Large intestine (tissue), 12 donors: ENCODE results near the gene DAG1. TPM values are rescaled to one million over a fixed set of nuclear protein-coding genes. Genes with fewer than 3 reads are reported as not detected.

Source experiments
- DNase-seq, 2 donors: peaks; one replicate each; pipeline versions ENCODE4 v3.0.0 to v3.0.0-alpha.2; 2013
- H3K27ac ChIP-seq: one replicate; pipeline ENCODE4 v1.5.1; 2013; ENCODE audit warnings: low read length
- H3K27me3 ChIP-seq: 2 replicates; pipeline ENCODE4 v1.6.1; 2013; ENCODE audit warnings: low read length; ENCODE audit not compliant: control insufficient read depth, insufficient read depth
- H3K36me3 ChIP-seq: 2 replicates; pipeline ENCODE4 v1.6.1; 2013; ENCODE audit warnings: low read length; ENCODE audit not compliant: control insufficient read depth, insufficient read depth
- H3K4me1 ChIP-seq: one replicate; pipeline ENCODE4 v1.6.1; 2013; ENCODE audit warnings: low read length; ENCODE audit not compliant: control insufficient read depth, insufficient read depth
- H3K4me3 ChIP-seq: one replicate; pipeline ENCODE4 v1.5.1; 2013; ENCODE audit warnings: low read length
- H3K9me3 ChIP-seq: one replicate; pipeline ENCODE4 v1.6.1; 2013; ENCODE audit warnings: mild to moderate bottlenecking, low read depth, low read length, moderate library complexity; ENCODE audit not compliant: control insufficient read depth
- WGBS: methylation state at CpG from one replicate; pipeline ENCODE4 v1.1.5; 2013; ENCODE audit warnings: low lambda C conversion rate; ENCODE audit not compliant: insufficient coverage; 5-methylcytosine and 5-hydroxymethylcytosine counted together
- long read RNA-seq, 11 donors: transcript quantifications; one replicate each; lab custom pipeline, GENCODE V29; 2026
- polyA plus RNA-seq: library from polyadenylated mRNA; unstranded; fragments of 120-200 nt; gene quantifications from one replicate; pipeline ENCODE4 v1.2.1, GENCODE V29; 2013

DAG1 gene
- 41.7 TPM for polyA plus RNA-seq
- long read RNA-seq, donor 1, full-length matches to known transcripts, result 4 of 4 reads
- long read RNA-seq, donor 1, partial matches to known transcripts, result 0 of 4 reads
- long read RNA-seq, donor 1, other reads (novel, unspliced or antisense), result 0 of 4 reads
- long read RNA-seq, donor 2, full-length matches to known transcripts, result 15 of 15 reads
- long read RNA-seq, donor 2, partial matches to known transcripts, result 0 of 15 reads
- long read RNA-seq, donor 2, other reads (novel, unspliced or antisense), result 0 of 15 reads
- long read RNA-seq, donor 3, result 0 reads
- long read RNA-seq, donor 4, full-length matches to known transcripts, result 2 of 2 reads
- long read RNA-seq, donor 4, partial matches to known transcripts, result 0 of 2 reads
- long read RNA-seq, donor 4, other reads (novel, unspliced or antisense), result 0 of 2 reads
- long read RNA-seq, donor 5, full-length matches to known transcripts, result 7 of 7 reads
- long read RNA-seq, donor 5, partial matches to known transcripts, result 0 of 7 reads
- long read RNA-seq, donor 5, other reads (novel, unspliced or antisense), result 0 of 7 reads
- long read RNA-seq, donor 6, full-length matches to known transcripts, result 9 of 9 reads
- long read RNA-seq, donor 6, partial matches to known transcripts, result 0 of 9 reads
- long read RNA-seq, donor 6, other reads (novel, unspliced or antisense), result 0 of 9 reads
- long read RNA-seq, donor 7, full-length matches to known transcripts, result 7 of 7 reads
- long read RNA-seq, donor 7, partial matches to known transcripts, result 0 of 7 reads
- long read RNA-seq, donor 7, other reads (novel, unspliced or antisense), result 0 of 7 reads
- long read RNA-seq, donor 8, full-length matches to known transcripts, result 10 of 39 reads
- long read RNA-seq, donor 8, partial matches to known transcripts, result 29 of 39 reads
- long read RNA-seq, donor 8, other reads (novel, unspliced or antisense), result 0 of 39 reads
- long read RNA-seq, donor 9, full-length matches to known transcripts, result 3 of 3 reads
- long read RNA-seq, donor 9, partial matches to known transcripts, result 0 of 3 reads
- long read RNA-seq, donor 9, other reads (novel, unspliced or antisense), result 0 of 3 reads
- long read RNA-seq, donor 10, full-length matches to known transcripts, result 16 of 16 reads
- long read RNA-seq, donor 10, partial matches to known transcripts, result 0 of 16 reads
- long read RNA-seq, donor 10, other reads (novel, unspliced or antisense), result 0 of 16 reads
- long read RNA-seq, donor 11, full-length matches to known transcripts, result 11 of 11 reads
- long read RNA-seq, donor 11, partial matches to known transcripts, result 0 of 11 reads
- long read RNA-seq, donor 11, other reads (novel, unspliced or antisense), result 0 of 11 reads

DNA sequence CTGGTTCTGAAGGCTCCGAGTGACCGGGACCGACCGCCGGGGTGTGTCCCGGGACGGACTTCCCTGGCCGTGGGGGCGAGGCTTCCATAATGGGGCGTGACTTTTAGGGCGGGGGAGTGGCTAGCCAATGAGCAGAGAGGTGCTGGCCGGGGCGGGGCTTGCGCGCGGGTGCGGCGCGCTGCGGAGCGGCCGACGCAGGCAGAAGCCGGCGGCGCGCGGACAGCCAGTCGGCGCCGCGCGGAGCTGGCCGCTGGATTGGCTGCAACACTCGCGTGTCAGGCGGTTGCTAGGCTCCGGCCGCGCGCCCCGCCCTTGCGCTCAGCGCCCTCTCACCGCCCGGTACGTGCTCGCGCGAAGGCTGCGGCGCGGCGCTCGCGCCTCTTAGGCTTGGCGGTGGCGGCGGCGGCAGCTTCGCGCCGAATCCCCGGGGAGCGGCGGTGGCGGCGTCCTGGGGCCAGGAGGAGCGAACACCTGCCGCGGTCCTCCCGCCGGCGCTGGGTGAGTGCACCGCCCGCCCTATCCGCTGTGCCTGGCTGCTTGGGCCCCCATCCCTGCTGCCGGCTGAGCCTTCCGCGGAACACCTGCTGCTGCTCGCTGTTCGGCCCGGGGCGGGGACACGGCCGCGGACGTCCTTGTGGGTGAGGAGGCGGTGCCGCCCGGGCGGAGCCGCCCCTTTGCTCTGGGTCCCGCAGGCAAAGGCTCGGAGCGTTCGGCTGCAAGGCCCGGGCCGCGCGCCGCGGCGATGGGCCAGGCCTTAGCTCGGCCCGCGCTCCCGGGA lies at the start of gene DAG1:
Gene DAG1 (plus strand): TSS at position 332 of the 778 bp plus-strand sequence. CDS start 40,268 bp downstream, outside the sequence.
- Histone ChIP-seq H3K27ac (peak within 1 kb of the TSS; percentile 95), H3K4me1 (peaks cover 23% of the 10 kb centered on the region), H3K4me3 (peak within 1 kb of the TSS; percentile 83), H3K36me3 (no peaks in the 10 kb centered on the region), H3K27me3 (no peaks in the 10 kb centered on the region), H3K9me3 (no peaks in the 10 kb centered on the region)
- peak; percentile 98 to 99 for DNase-seq
- no CpG with 5 or more reads among the region's 108 CpGs for WGBS

- Histone ChIP-seq H3K4me1 (peaks cover 17% of the 10 kb centered on the region), H3K4me3 (peak overlapping the region; percentile 52), H3K27me3 (no peaks in the 10 kb centered on the region), H3K9me3 (no peaks in the 10 kb centered on the region), H3K36me3 (peaks cover 30% of the 10 kb centered on the region), H3K27ac (peak overlapping the region; percentile 67)
- no CpG with 5 or more reads among the region's 14 CpGs for WGBS
- no peak for DNase-seq
These were observed 48.1 kb upstream of the DAG1 start for GRCh38 chr3:49421890-49422378.

DNA sequence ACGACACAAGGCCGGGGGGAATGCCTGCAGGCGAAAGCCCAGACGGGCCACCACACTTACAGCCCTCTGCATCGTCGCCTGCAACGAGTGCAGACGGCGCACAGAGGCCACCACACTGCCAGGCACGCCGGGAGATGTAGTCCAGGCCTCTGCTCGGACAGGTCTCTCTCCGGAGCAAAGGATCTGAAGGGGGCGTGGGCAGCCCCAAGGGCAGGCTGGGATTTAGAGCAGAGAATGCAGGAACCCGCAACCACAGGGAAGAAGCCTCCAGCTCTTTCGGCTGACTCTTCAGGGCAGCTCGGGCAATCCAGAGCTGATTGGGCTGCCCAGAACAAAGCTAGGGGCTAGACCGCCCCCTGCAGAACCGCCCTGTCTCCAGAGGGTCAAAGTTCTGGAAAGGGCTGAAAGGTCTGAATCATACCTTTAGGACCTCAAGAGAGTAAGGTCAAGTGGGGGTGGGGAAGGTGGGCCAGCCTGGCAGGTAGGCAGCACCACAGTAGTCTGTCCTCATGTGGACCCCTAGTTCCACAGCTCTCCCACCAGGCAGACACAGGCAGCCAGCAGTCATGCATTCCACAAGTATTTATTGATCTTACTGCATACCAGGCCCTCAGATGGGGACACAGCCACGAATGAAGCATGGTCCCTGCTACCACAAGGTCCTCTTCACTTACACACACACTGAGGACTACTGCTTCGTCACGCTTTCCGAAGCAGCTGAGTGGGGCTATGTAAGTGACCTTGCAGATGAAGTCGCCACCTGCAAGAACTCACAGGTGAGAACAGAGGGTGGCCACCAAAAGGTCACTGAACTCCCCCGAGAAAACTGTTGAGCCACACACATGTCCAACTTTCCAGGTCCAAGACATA lies 47.5 kb upstream of the DAG1 start, which contains the start of gene AMT:
Gene AMT (minus strand): TSS at position 95 of the 870 bp plus-strand sequence. CDS start 23 bp downstream, at position 72.
- peaks cover 24% of the 10 kb centered on the region for H3K36me3 ChIP-seq
- H3K9me3 ChIP-seq, result no peaks in the 10 kb centered on the region
- peak within 1 kb of the TSS; percentile 67 for H3K27ac ChIP-seq
- WGBS, result no CpG with 5 or more reads among the region's 25 CpGs
- peaks cover 17% of the 10 kb centered on the region for H3K4me1 ChIP-seq
- no peaks in the 10 kb centered on the region for H3K27me3 ChIP-seq
- peak; percentile 52 to 82 for DNase-seq
- H3K4me3 ChIP-seq, result peak within 1 kb of the TSS; percentile 52

DNA sequence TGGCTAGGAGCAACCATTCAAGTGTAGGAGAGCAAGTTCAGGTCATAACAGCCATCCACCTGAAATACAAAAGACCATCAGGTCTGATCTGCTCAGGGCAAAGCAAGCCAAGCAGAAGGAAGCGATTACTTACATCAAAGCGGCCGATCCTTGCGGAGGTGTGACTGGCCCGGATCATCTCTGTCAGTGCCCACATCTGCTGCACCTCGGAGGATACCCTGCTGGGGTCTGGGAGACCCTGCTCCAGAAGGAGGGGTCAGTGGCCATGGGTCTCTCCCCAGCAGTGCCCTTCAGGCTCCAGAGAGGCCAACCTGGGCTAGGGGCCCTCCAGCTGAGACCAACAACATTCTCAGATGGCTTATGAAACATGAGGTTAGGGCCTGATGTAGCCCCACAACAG lies 45.3 kb upstream of the DAG1 start:
- Histone ChIP-seq H3K4me1 (peaks cover 22% of the 10 kb centered on the region), H3K4me3 (no peak overlapping the region), H3K36me3 (peaks cover 24% of the 10 kb centered on the region), H3K27me3 (no peaks in the 10 kb centered on the region), H3K27ac (no peak overlapping the region), H3K9me3 (no peaks in the 10 kb centered on the region)
- DNase-seq, result no peak
- WGBS, result no CpG with 5 or more reads among the region's 6 CpGs

DNA sequence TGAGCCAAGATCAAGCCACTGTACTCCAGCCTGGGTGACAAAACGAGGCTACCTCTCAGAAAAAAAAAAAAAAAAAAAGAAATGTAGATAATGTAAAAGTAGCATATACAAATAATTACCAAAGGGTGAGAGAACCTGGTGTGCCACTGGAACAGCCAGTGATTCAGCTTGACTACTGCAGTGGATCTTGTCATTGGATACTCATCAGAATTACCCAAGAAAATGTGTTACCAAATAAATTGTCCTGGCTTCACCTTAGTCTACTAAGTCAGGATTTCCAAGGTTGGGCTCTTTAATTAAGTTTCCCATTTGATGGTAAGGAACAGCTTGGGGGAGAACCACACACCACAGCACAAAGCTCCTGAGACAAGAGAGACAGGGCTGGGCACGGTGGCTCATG lies 42.5 kb upstream of the DAG1 start:
- Histone ChIP-seq H3K27ac (no peak overlapping the region), H3K9me3 (no peaks in the 10 kb centered on the region), H3K4me1 (peaks cover 13% of the 10 kb centered on the region), H3K36me3 (peaks cover 19% of the 10 kb centered on the region), H3K27me3 (no peaks in the 10 kb centered on the region), H3K4me3 (no peak overlapping the region)
- DNase-seq, result no peak
- WGBS, result no CpG with 5 or more reads among the region's 2 CpGs

DNA sequence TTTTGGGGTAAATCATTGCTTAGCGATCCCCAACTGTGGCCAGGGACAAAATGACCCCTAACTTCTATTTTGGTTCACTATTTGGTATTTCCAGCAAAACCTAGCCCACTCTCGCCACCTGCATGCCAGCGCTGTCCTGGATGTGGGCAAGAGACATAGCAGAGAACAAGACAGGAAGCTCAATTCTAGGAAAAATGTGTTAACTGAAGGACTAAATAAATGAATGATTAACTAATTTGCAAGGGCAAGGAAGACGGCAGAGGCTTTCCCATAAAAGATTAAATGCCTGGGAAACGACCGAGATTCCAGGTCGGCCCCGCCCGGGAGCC lies 41.4 kb upstream of the DAG1 start:
- peaks cover 6% of the 10 kb centered on the region for H3K4me1 ChIP-seq
- WGBS, result no CpG with 5 or more reads among the region's 9 CpGs
- no peaks in the 10 kb centered on the region for H3K27me3 ChIP-seq
- H3K36me3 ChIP-seq, result peaks cover 19% of the 10 kb centered on the region
- peak overlapping the region; percentile 75 for H3K4me3 ChIP-seq
- DNase-seq, result no peak
- H3K27ac ChIP-seq, result peak overlapping the region; percentile 90
- H3K9me3 ChIP-seq, result no peaks in the 10 kb centered on the region

DNA sequence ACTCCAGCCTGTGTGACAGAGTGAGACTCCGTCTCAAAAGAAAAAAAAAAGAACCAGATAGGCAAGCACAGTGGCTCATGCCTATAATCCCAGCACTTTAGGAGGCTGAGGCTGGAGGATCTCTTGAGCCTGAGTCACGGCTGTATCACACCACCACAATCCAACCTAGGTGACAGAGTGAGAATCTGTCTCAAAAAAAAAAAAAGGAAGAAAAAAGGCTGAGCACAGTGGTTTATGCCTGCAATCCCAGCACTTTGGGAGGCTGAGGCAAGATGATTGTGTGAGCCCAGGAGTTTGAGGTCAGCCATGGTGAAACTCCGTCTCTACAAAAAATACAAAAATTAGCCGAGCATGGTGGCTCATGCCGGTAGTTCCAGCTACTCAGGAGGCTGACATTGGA lies 35.3 kb upstream of the DAG1 start:
- Histone ChIP-seq H3K4me1 (no peaks in the 10 kb centered on the region), H3K27me3 (no peaks in the 10 kb centered on the region), H3K36me3 (no peaks in the 10 kb centered on the region), H3K9me3 (no peaks in the 10 kb centered on the region), H3K4me3 (no peak overlapping the region), H3K27ac (no peak overlapping the region)
- no peak for DNase-seq
- no CpG with 5 or more reads among the region's 5 CpGs for WGBS

DNA sequence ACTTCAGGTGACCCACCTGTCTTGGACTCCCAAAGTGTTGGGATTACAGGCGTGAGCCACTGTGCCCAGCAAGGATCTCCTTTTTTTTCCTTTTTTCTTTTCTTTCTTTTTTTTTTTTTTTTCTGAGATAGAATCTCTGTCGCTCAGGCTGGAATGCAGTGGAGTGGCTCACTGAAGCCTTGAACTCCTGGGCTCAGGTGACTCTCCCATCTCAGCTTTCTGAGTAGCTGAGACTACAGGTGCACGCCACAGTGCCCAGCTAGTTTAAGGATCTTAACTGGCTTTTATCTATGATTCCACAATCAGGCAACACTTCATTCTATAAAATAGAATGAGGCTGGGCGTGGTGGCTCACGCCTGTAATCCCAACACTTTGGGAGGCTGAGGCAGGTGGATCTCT lies 24.7 kb upstream of the DAG1 start:
- H3K4me1 ChIP-seq, result no peaks in the 10 kb centered on the region
- H3K36me3 ChIP-seq, result no peaks in the 10 kb centered on the region
- H3K27me3 ChIP-seq, result no peaks in the 10 kb centered on the region
- H3K4me3 ChIP-seq, result no peak overlapping the region
- DNase-seq, result no peak
- no peak overlapping the region for H3K27ac ChIP-seq
- WGBS, result 83% methylated on average over 1 of the region's 5 CpGs
- no peaks in the 10 kb centered on the region for H3K9me3 ChIP-seq

- 100% methylated on average over 1 of the region's 4 CpGs for WGBS
- Histone ChIP-seq H3K9me3 (no peaks in the 10 kb centered on the region), H3K4me1 (no peaks in the 10 kb centered on the region), H3K27me3 (no peaks in the 10 kb centered on the region), H3K4me3 (no peak overlapping the region), H3K36me3 (no peaks in the 10 kb centered on the region), H3K27ac (no peak overlapping the region)
- DNase-seq, result no peak
These were observed 16.4 kb upstream of the DAG1 start for GRCh38 chr3:49453621-49454020.
